Stimulated activated CD4-positive, alpha-beta T cell treated with anti-CD3 and anti-CD28 coated beads, Interleukin-1b, Interleukin-23, amount 100 ng/mL, for 24 hours (primary cell): ENCODE data around the gene HS3ST1.

Source experiments
- DNase-seq, 4 experiments: peaks; one replicate each; pipeline ENCODE4 v3.0.0-alpha.2; 2020; ENCODE audit warnings: low read depth in 4 of 4, low spot score in 1 of 4

Gene HS3ST1

DNA sequence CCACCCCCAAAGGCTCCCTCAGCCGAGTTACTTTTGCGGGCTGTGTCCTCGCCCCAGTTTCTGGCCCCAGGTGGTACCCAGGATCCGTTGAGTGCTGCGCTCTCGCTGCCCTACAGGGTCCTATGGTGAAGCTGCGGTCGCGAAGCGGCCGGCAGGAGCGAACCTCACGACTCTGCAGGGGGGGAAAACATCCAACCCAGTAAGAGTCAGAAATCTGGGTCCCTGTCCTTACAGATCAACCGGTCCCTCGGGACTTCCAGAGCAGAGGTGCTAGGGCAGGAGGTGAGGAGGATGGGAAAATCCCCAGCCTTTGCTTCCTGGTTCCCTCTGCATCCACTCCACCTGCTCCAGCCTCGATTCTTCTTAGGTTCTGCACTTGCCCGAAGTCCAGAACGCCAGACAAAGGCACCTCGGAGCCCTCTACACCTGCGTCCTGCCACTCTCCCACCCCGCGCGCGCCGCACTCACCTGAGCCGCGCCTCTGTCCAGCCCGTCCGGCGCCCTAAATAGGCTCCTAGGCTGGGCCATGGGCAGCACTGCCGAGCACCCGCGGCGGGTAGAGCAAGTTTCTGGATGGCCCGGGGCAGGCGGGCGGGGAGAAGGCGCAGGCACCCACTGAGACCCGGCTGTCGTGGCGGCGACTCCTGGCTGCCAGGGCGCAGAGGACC lies at the start of gene HS3ST1:
Gene HS3ST1 (minus strand): TSS at position 664 of the 668 bp plus-strand sequence. CDS start 28,889 bp downstream, outside the sequence.
- DNase-seq: no peak

- DNase-seq: no peak
Measured at GRCh38 chr4:11475871-11476270, 47.2 kb upstream of the HS3ST1 start.

DNA sequence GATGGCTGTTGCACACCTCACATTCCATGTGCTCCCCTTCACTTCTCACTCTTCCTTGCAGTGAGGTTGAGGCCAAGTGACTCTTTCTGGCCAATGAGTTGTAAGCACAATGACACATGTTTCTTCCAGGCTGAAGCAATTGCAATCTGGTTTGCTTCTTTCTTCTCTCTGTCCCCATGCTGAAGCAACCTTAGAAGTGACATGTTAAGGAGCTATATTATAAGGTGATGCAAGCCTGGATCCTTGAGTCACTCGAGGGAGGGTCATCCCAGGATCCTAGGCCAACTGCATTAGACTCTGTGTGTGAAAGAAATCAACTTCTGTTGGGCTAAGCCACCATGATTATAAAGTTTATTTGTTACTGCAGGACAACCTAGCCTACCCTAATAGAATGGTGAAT lies 45.5 kb upstream of the HS3ST1 start:
- DNase-seq: no peak

DNA sequence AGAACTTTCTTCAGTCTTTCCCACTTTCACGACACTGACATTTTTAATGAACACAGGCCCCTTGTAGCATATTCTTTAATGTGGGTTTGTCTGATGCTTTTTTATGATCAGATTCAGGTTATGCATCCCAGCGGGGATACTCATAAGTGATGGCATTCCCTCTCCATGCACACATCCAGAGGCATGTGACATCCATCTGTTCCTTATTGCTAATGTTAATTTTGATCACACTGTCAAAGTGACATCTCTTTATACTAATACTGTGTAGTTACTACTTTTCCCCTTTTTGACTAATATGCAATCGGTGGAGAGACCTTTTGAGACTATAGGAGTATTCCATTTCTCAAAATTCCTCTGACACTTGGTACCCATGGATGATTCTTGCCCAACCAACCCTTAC lies 43.8 kb upstream of the HS3ST1 start:
- DNase-seq: no peak

DNA sequence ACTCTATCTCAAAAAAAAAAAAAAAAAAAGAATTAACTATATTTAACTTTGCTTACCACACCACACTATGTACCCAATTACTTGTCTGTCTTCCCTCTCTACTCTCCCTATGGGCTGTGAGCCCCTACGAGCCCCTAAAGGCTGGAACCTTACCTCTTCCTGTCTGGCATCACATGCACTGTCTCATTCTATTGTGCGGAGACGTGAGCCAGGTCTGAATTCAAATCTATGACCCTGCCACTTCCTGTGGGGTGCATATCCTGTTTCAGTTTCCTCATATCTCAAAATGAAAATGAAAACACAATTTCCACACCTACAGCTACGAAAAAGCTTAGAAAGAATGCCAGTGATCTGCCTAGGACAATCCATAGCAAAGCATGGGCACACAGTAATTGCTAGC lies 42.9 kb upstream of the HS3ST1 start:
- DNase-seq: peak in 2 of 4 experiments; percentile 1 to 13

DNA sequence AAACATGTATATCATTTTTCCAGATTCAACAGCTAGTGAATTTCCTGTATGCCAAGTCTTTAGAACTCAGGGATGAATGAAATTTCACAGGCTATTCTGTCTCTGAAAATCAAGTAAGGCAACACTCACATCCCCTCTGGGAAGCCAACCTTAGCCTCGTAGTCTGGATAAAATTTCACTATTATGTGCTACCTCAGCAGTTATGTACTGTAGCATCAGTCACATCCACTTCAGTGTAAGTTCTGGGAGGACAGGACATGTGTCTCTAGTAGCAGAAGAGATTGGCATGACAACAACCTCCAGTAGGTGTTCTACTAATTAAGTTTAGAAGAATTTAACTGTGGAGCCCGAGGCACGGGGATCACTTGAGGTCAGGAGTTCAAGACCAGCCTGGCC lies 42.4 kb upstream of the HS3ST1 start:
- DNase-seq: no peak

DNA sequence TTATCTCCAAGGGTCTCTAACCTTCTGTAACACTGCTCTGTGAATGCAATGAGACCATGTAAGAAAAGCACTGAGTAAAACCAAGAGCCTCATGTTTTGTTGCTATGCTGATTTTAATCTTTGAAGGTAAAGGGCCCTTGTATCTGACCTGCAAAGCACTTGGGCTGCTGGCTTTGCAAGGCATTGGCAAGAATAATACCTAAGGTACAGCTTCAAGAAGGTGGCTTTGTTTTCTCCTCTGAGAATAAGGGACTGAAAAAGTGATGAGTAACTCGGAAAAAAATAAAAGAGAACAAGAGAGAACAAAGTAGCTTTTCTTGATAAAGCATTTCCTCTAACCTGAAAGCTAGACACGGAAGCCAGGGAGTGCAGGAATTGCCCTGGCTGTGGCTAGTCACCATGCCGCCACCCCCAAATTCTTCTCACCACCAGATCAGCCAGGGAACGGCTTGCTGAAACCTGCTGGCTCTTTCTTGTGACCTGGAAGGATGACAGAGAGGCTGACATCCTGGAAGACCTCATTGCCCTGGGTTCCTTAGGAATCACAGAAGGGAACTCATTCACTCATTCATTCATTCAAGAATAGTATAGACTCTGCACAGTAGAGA lies 41.8 kb upstream of the HS3ST1 start:
- no peak for DNase-seq

- DNase-seq: no peak
Measured at GRCh38 chr4:11469650-11470437, 41.1 kb upstream of the HS3ST1 start.

GRCh38 chr4:11468901-11469300 lies 40.2 kb upstream of the HS3ST1 start:
- no peak for DNase-seq

DNA sequence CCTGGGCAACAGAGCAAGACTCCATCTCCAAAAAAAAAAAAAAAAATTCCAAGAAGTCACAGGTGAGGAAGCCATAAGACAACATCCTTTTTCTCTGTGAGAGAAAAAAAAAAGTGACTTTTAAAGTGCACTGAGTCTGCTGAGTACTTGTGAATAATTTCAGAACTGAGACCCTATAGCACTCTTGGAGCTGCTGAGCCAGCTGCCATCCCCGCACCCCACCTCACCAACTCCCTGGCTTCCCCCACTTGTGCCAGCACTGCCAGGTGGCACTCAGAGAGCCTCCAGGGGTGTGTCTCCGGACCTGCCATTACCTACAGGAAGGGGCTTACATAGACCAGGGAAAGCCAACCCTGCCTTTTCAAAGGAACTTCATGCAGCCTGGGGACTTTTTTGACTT lies 39.2 kb upstream of the HS3ST1 start:
- no peak for DNase-seq

- no peak for DNase-seq
Measured at GRCh38 chr4:11463707-11464106, 35.0 kb upstream of the HS3ST1 start.

DNA sequence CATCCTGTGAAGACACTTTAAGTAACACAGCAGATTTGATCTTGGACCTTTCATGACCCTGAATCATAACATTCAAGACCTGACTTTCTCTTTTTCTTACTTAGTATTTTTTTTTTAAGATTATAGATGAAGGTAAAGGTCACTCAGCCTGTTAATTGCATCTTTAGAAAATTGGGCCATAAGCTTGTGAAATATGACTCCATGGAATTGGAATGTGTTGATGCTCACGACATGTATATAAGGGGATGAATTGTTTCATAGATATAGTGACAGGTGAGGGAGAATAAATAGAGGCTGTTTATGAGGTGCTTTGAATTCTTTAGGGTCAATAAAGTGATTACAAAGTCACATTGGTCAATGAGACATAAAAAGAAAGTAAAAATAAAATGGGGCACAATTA lies 27.7 kb upstream of the HS3ST1 start:
- DNase-seq: no peak

GRCh38 chr4:11455201-11455835 lies 26.6 kb upstream of the HS3ST1 start:
- no peak for DNase-seq

DNA sequence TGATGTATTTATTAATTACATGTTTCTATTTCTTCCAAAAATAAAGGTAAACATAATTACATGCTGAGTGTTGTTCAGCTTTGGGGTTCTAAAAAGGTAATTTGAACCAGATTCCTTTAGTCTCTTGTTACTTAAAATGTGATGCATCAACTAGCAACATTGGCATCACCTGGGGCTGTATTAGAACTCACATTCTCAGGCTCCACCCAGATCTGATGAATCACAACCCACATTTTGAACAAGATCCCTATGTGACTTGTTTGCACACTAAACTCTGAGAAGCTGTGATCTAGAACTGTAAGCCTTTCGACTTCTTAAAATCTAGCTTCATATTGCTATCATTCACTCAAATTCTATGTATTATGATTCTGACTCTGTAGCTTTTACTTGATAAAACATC lies 23.0 kb upstream of the HS3ST1 start:
- no peak for DNase-seq

DNA sequence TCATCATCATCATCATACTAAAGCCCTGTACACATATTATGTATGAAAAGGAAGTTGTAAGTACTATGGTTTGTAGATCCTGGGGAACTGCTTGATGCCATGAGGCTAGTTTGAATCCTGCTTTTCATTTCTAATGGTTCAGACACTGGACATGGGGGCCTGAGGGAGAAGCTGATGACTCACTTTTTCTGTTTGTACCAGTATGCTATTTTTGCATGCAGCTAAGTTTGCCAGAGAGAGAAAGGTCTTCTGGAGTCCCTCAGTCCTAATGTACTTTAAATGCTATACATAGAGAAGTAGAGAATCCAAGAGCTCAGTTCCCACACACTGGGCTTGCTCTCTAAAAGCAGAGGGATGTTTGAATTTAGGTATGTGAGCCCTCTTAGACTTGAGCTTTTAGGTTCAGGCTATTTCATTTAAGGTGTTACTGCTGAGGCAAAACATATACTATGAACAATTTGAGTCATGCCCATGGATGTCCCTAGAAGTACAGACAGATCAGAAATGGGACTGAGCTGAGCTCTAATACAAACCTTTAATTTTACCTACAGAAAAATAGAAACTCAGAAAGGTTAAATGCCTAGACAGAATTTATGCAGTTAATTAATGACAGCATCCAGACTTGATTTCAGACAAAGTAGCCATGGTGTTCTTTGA lies 17.6 kb upstream of the HS3ST1 start:
- DNase-seq: no peak

GRCh38 chr4:11441194-11441556 lies 12.5 kb upstream of the HS3ST1 start:
- DNase-seq: no peak

- no peak for DNase-seq
Measured at GRCh38 chr4:11440481-11441193, 11.9 kb upstream of the HS3ST1 start.

- no peak for DNase-seq
Measured at GRCh38 chr4:11439836-11440235, 11.1 kb upstream of the HS3ST1 start.

DNA sequence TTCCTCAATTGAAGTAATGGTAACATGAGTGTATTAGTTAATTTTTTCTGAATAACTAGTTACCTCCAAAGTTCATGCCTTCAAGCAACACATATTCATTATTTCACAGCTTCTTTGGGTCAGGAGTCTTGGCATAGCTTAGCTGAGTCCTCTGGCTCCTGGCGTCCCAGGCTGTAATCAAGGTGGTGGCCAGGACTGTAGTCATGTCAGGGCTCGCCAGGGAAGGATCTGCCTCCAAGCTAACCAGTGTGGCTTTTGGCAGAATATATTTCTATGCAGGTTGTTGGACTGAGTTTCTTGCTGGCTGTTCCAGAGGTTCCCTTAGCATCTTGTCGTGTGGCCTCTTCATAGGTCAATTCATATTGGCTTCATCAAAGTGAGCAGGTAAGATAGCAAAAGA lies 10.0 kb upstream of the HS3ST1 start:
- DNase-seq: no peak

GRCh38 chr4:11436673-11437072 lies 8.0 kb upstream of the HS3ST1 start:
- no peak for DNase-seq

DNA sequence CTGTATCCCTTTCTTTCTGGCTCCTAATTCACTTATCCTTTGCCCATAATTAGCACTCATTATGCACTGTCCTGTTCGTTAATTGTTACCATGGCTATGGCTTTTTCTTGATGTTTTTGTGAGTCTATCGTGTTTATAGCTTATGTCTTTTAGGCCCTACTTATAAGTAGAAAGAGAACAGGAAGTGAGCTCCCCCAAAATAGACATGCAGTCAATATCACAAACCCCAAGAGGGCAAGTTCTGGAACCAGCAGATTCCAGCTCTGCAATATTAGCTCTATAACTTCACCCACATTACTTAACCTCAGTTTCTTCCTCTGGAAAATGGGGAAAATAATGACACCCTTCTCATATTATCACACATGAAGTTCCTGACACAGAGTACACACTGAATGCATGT lies 7.4 kb upstream of the HS3ST1 start:
- no peak for DNase-seq
